Suprapubic skin (tissue), 4 donors: ENCODE measurements around the gene GDPD5.

Experiments used
- CTCF ChIP-seq, 2 donors: fragments of 200-600 bp in 1 of 2; fragments of 450-650 bp in 1 of 2; sonication (generic) in 1 of 2; IDR thresholded peaks; one replicate each; pipeline ENCODE4 v1.5.1; 2016 to 2019; ENCODE audit warnings: antibody characterized with exemption in 2 of 2, mild to moderate bottlenecking in 1 of 2, moderate library complexity in 1 of 2
- EP300 ChIP-seq: sonication (generic); formaldehyde crosslinking; IDR thresholded peaks from one replicate; pipeline ENCODE4 v1.6.1; 2017; ENCODE audit warnings: antibody characterized with exemption
- POLR2AphosphoS5 ChIP-seq, 3 donors: sonication (generic); formaldehyde crosslinking; IDR thresholded peaks; one replicate each; pipeline ENCODE4 v1.6.1; 2017; ENCODE audit warnings: antibody characterized with exemption in 3 of 3

- no peak for TF ChIP-seq EP300
- no peak for TF ChIP-seq CTCF (IDR thresholded peaks at IDR 0.05)
- TF ChIP-seq POLR2AphosphoS5 (IDR thresholded peaks at IDR 0.05), result no peak
Observed at GRCh38 chr11:75469785-75470405, 55.8 kb downstream of the GDPD5 start.
